Measurements from ENCODE around the gene ZYG11A. TPM values are rescaled to one million over a fixed set of nuclear protein-coding genes. Genes with fewer than 3 reads are reported as not detected.

The ZYG11A gene
- total RNA-seq, 2 experiments from 2014 or later: 0.13 to 0.16 TPM

- no peak for DNase-seq
- Mint-ChIP-seq H3K36me3 (ENCODE audit: low read depth) (no peaks in the 10 kb centered on the region), H3K4me1 (ENCODE audit: low read depth) (no peaks in the 10 kb centered on the region), H3K4me3 (no peak overlapping the region), H3K9me3 (no peaks in the 10 kb centered on the region), H3K27ac (no peak overlapping the region), H3K27me3 (no peaks in the 10 kb centered on the region)
- ChIA-PET CTCF (no interaction called here), POLR2A (no interaction called here)
- intact Hi-C loops (cut with micrococcal nuclease): no loop called here
- TF ChIP-seq CTCF (IDR thresholded peaks at IDR 0.05): no peak
- ATAC-seq: no peak
Measured at GRCh38 chr1:52877554-52877953, 35.0 kb downstream of the ZYG11A start.

GRCh38 chr1:52880206-52880605 is 37.6 kb downstream of the ZYG11A start:
- no peak for TF ChIP-seq CTCF (IDR thresholded peaks at IDR 0.05)
- ChIA-PET CTCF (interaction anchor here (0.7 kb wide), 1 partner anchor 42 kb away, joined by 5 read pairs; no protein-coding TSS in a partner anchor), POLR2A (no interaction called here)
- no peak for DNase-seq
- H3K4me3 Mint-ChIP-seq: no peak overlapping the region
- H3K27me3 Mint-ChIP-seq: no peaks in the 10 kb centered on the region
- intact Hi-C loops (cut with micrococcal nuclease): no loop called here
- H3K27ac Mint-ChIP-seq: no peak overlapping the region
- no peak for ATAC-seq
- H3K9me3 Mint-ChIP-seq: peaks cover 2% of the 10 kb centered on the region
- no peaks in the 10 kb centered on the region for H3K4me1 Mint-ChIP-seq (ENCODE audit: low read depth)
- peaks cover 1% of the 10 kb centered on the region for H3K36me3 Mint-ChIP-seq (ENCODE audit: low read depth)

GRCh38 chr1:52887483-52887882 is 44.9 kb downstream of the ZYG11A start:
- Mint-ChIP-seq H3K4me1 (ENCODE audit: low read depth) (no peaks in the 10 kb centered on the region), H3K27ac (no peak overlapping the region), H3K36me3 (ENCODE audit: low read depth) (peaks cover 1% of the 10 kb centered on the region), H3K9me3 (peaks cover 2% of the 10 kb centered on the region), H3K27me3 (no peaks in the 10 kb centered on the region), H3K4me3 (no peak overlapping the region)
- POLR2A ChIA-PET: no interaction called here
- DNase-seq (no peak), ATAC-seq (no peak)
- intact Hi-C loops (cut with micrococcal nuclease): no loop called here
- CTCF ChIA-PET: interaction anchor here (0.7 kb wide), 1 partner anchor 100 kb away, joined by 3 read pairs; no protein-coding TSS in a partner anchor
- TF ChIP-seq CTCF (IDR thresholded peaks at IDR 0.05): no peak

GRCh38 chr1:52892424-52893215 is 50.1 kb downstream of the ZYG11A start:
- DNase-seq: no peak
- H3K9me3 Mint-ChIP-seq: no peaks in the 10 kb centered on the region
- no peak for TF ChIP-seq CTCF (IDR thresholded peaks at IDR 0.05)
- no peaks in the 10 kb centered on the region for H3K4me1 Mint-ChIP-seq (ENCODE audit: low read depth)
- no peak overlapping the region for H3K27ac Mint-ChIP-seq
- intact Hi-C loops (cut with micrococcal nuclease): no loop called here
- H3K36me3 Mint-ChIP-seq (ENCODE audit: low read depth): peaks cover 3% of the 10 kb centered on the region
- no peak for ATAC-seq
- ChIA-PET POLR2A (no interaction called here), CTCF (no interaction called here)
- no peak overlapping the region for H3K4me3 Mint-ChIP-seq
- no peaks in the 10 kb centered on the region for H3K27me3 Mint-ChIP-seq

GRCh38 chr1:52899445-52899894 is 56.9 kb downstream of the ZYG11A start:
- ChIA-PET CTCF (interaction anchor here (1.1 kb wide), 1 partner anchor 22 kb away, joined by 3 read pairs; the partner anchor contains the start of gene ECHDC2), POLR2A (no interaction called here)
- intact Hi-C loops (cut with micrococcal nuclease): no loop called here
- Mint-ChIP-seq H3K4me3 (no peak overlapping the region), H3K4me1 (ENCODE audit: low read depth) (no peaks in the 10 kb centered on the region), H3K27ac (no peak overlapping the region), H3K36me3 (ENCODE audit: low read depth) (peaks cover 2% of the 10 kb centered on the region), H3K9me3 (no peaks in the 10 kb centered on the region), H3K27me3 (no peaks in the 10 kb centered on the region)
- ATAC-seq (no peak), DNase-seq (no peak)
- no peak for TF ChIP-seq CTCF (IDR thresholded peaks at IDR 0.05)
